Measurements from ENCODE around the gene HSPBAP1.
"Not testable (repeated sequence)": the region's sequence is repeated elsewhere in the genome, so short reads cannot be mapped to it uniquely, and the experiment has no call there.

HSPBAP1 gene

GRCh38 chr3:122732682-122733525 is 60.7 kb downstream of the HSPBAP1 start:
- DNase-seq = not testable (repeated sequence)

- DNase-seq = no peak
Measured at GRCh38 chr3:122730240-122730639, 63.4 kb downstream of the HSPBAP1 start.

GRCh38 chr3:122728756-122729514 is 64.7 kb downstream of the HSPBAP1 start:
- DNase-seq = no peak

GRCh38 chr3:122728186-122728585 is 65.4 kb downstream of the HSPBAP1 start:
- no peak for DNase-seq

GRCh38 chr3:122727766-122728165 is 65.9 kb downstream of the HSPBAP1 start:
- DNase-seq = no peak

- DNase-seq = no peak
Measured at GRCh38 chr3:122727294-122727693, 66.3 kb downstream of the HSPBAP1 start.

- no peak for DNase-seq
Measured at GRCh38 chr3:122725106-122725505, 68.5 kb downstream of the HSPBAP1 start.

GRCh38 chr3:122719273-122719921 is 74.2 kb downstream of the HSPBAP1 start:
- DNase-seq = no peak

- no peak for DNase-seq
Measured at GRCh38 chr3:122716667-122717066, 77.0 kb downstream of the HSPBAP1 start.

GRCh38 chr3:122714273-122714672 is 79.4 kb downstream of the HSPBAP1 start:
- DNase-seq = no peak

- DNase-seq = not testable (repeated sequence)
Measured at GRCh38 chr3:122710616-122711251, 82.9 kb downstream of the HSPBAP1 start.

- no peak for DNase-seq
Measured at GRCh38 chr3:122705379-122705778, 88.3 kb downstream of the HSPBAP1 start.

- DNase-seq = no peak
Measured at GRCh38 chr3:122700193-122700592, 93.4 kb downstream of the HSPBAP1 start.

GRCh38 chr3:122697952-122698620 is 95.5 kb downstream of the HSPBAP1 start:
- DNase-seq = no peak

- DNase-seq = no peak
Measured at GRCh38 chr3:122695927-122696561, 97.6 kb downstream of the HSPBAP1 start.

- DNase-seq = no peak
Measured at GRCh38 chr3:122694966-122695365, 98.7 kb downstream of the HSPBAP1 start.

- no peak for DNase-seq
Measured at GRCh38 chr3:122692674-122693073, 101.0 kb downstream of the HSPBAP1 start.

- DNase-seq = no peak
Measured at GRCh38 chr3:122691195-122691594, 102.4 kb downstream of the HSPBAP1 start.

- DNase-seq = no peak
Measured at GRCh38 chr3:122690096-122690495, 103.5 kb downstream of the HSPBAP1 start.

Data from activated gamma-delta T cell treated with Interleukin-2 at 50 U/mL for 16 hours (primary cell).